ENCODE measurements around the gene LRMDA. TPM values are rescaled to one million over a fixed set of nuclear protein-coding genes. Genes with fewer than 3 reads are reported as not detected.

The LRMDA gene
- total and polyA plus RNA-seq, 2 of the 8 experiments (the other 6 are each of a cell fraction or from before 2014, with no cell fraction given): 0.86 to 2.8 TPM

DNA sequence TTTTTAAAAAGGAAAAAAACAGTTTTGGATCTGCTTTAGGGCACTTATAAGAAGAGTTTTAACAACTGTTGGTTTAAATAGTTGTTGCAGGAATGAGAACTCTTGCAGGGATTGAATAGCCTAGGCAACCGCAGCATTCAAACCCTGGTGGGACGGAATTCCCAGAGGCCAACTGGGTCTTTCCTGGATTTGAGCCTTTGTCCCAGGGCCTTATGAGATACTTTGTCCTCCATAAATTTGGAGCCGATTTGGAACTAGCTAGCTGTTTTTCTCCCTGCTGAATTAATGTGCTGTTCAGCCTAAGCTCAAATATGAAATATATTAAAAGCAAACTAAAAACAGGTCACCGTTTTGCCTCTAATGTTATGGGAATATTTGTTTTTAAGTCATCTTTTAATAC lies 109.6 kb downstream of the LRMDA start (continued):
- TF ChIP-seq, protein P1, sequence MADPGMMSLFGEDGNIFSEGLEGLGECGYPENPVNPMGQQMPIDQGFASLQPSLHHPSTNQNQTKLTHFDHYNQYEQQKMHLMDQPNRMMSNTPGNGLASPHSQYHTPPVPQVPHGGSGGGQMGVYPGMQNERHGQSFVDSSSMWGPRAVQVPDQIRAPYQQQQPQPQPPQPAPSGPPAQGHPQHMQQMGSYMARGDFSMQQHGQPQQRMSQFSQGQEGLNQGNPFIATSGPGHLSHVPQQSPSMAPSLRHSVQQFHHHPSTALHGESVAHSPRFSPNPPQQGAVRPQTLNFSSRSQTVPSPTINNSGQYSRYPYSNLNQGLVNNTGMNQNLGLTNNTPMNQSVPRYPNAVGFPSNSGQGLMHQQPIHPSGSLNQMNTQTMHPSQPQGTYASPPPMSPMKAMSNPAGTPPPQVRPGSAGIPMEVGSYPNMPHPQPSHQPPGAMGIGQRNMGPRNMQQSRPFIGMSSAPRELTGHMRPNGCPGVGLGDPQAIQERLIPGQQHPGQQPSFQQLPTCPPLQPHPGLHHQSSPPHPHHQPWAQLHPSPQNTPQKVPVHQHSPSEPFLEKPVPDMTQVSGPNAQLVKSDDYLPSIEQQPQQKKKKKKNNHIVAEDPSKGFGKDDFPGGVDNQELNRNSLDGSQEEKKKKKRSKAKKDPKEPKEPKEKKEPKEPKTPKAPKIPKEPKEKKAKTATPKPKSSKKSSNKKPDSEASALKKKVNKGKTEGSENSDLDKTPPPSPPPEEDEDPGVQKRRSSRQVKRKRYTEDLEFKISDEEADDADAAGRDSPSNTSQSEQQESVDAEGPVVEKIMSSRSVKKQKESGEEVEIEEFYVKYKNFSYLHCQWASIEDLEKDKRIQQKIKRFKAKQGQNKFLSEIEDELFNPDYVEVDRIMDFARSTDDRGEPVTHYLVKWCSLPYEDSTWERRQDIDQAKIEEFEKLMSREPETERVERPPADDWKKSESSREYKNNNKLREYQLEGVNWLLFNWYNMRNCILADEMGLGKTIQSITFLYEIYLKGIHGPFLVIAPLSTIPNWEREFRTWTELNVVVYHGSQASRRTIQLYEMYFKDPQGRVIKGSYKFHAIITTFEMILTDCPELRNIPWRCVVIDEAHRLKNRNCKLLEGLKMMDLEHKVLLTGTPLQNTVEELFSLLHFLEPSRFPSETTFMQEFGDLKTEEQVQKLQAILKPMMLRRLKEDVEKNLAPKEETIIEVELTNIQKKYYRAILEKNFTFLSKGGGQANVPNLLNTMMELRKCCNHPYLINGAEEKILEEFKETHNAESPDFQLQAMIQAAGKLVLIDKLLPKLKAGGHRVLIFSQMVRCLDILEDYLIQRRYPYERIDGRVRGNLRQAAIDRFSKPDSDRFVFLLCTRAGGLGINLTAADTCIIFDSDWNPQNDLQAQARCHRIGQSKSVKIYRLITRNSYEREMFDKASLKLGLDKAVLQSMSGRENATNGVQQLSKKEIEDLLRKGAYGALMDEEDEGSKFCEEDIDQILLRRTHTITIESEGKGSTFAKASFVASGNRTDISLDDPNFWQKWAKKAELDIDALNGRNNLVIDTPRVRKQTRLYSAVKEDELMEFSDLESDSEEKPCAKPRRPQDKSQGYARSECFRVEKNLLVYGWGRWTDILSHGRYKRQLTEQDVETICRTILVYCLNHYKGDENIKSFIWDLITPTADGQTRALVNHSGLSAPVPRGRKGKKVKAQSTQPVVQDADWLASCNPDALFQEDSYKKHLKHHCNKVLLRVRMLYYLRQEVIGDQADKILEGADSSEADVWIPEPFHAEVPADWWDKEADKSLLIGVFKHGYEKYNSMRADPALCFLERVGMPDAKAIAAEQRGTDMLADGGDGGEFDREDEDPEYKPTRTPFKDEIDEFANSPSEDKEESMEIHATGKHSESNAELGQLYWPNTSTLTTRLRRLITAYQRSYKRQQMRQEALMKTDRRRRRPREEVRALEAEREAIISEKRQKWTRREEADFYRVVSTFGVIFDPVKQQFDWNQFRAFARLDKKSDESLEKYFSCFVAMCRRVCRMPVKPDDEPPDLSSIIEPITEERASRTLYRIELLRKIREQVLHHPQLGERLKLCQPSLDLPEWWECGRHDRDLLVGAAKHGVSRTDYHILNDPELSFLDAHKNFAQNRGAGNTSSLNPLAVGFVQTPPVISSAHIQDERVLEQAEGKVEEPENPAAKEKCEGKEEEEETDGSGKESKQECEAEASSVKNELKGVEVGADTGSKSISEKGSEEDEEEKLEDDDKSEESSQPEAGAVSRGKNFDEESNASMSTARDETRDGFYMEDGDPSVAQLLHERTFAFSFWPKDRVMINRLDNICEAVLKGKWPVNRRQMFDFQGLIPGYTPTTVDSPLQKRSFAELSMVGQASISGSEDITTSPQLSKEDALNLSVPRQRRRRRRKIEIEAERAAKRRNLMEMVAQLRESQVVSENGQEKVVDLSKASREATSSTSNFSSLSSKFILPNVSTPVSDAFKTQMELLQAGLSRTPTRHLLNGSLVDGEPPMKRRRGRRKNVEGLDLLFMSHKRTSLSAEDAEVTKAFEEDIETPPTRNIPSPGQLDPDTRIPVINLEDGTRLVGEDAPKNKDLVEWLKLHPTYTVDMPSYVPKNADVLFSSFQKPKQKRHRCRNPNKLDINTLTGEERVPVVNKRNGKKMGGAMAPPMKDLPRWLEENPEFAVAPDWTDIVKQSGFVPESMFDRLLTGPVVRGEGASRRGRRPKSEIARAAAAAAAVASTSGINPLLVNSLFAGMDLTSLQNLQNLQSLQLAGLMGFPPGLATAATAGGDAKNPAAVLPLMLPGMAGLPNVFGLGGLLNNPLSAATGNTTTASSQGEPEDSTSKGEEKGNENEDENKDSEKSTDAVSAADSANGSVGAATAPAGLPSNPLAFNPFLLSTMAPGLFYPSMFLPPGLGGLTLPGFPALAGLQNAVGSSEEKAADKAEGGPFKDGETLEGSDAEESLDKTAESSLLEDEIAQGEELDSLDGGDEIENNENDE (IDR thresholded peaks at IDR 0.05; ENCODE audit: insufficient replicate concordance, low read length): peak; percentile 24
